Right cardiac atrium (tissue), 5 donors: Measurements from ENCODE around the gene PRKCA. TPM values are rescaled to one million over a fixed set of nuclear protein-coding genes. Genes with fewer than 3 reads are reported as not detected.

Experiments used
- ATAC-seq, 2 donors: fragments of 200-7000 bp; cut with Tn5 transposase; one replicate each; pipeline versions ENCODE4 v1.8.0 to v1.9.1; 2020; ENCODE audit warnings: moderate library complexity in 2 of 2, mild to moderate bottlenecking in 1 of 2
- DNase-seq, 3 donors: peaks; one replicate each; pipeline ENCODE4 v3.0.0-alpha.2; 2020
- H3K27ac ChIP-seq: one replicate; pipeline ENCODE4 v1.5.1; 2013; ENCODE audit warnings: mild to moderate bottlenecking, low read length, control low read depth, moderate library complexity
- H3K27me3 ChIP-seq: one replicate; pipeline ENCODE4 v1.6.1; 2013; ENCODE audit not compliant: control insufficient read depth, insufficient read depth
- H3K4me1 ChIP-seq: one replicate; pipeline ENCODE4 v1.6.1; 2013; ENCODE audit warnings: low read length; ENCODE audit not compliant: control insufficient read depth, insufficient read depth
- H3K4me3 ChIP-seq: one replicate; pipeline ENCODE4 v1.5.1; 2013; ENCODE audit warnings: low read length, control low read depth
- H3K9me3 ChIP-seq: one replicate; pipeline ENCODE4 v1.6.1; 2013; ENCODE audit warnings: low read length; ENCODE audit not compliant: control insufficient read depth
- WGBS: extraction: QIAGEN DNeasy Blood & Tissue Kit; methylation state at CpG from one replicate; pipeline ENCODE4 v1.1.7; 2013; 5-methylcytosine and 5-hydroxymethylcytosine counted together
- intact Hi-C, 4 donors: fragments of 100-400 bp; cut with DNase I; formaldehyde crosslinking; loops; one replicate each; pipeline versions ENCODE4 v1.11.0 to v1.14.0; 2022 to 2023
- polyA plus RNA-seq: library from polyadenylated mRNA; stranded (reverse); fragments of 200-250 nt; gene quantifications from one replicate; pipeline ENCODE4 v1.2.3, GENCODE V29; 2013
- total RNA-seq, 4 donors: library from RNA; stranded (reverse); fragmentation: NEBNext Ultra II Directional; extraction: Animal tissue kit (Norgen Biotek cat#: 25700); gene quantifications; one replicate each; pipeline ENCODE4 v1.2.1, GENCODE V29; 2021
- donor health status: healthy with polysubstance abuse.
- donor health status: DM: no; HTN: yes; CAD: no.
- donor health status: DM: no; HTN: no; CAD: no.
- donor health status: DM: no; HTN: yes; CAD: no; lungs with severe emphysema.
- donor health status: DM: yes; HTN: yes; CAD: no.

The PRKCA gene
- total and polyA plus RNA-seq, 5 donors = 2.2 to 8.0 (median 6.8) TPM

GRCh38 chr17:66417300-66417719 is 114.9 kb downstream of the PRKCA start:
- 87% methylated on average over 2 of the region's 2 CpGs for WGBS
- H3K4me1 ChIP-seq = no peaks in the 10 kb centered on the region
- no peaks in the 10 kb centered on the region for H3K9me3 ChIP-seq
- DNase-seq (no peak), ATAC-seq (no peak)
- intact Hi-C loops = no loop called here
- H3K27me3 ChIP-seq = no peaks in the 10 kb centered on the region
- H3K27ac ChIP-seq = no peak overlapping the region
- no peak overlapping the region for H3K4me3 ChIP-seq

- 65% methylated on average over 3 of the region's 3 CpGs for WGBS
- intact Hi-C loops = no loop called here
- no peak overlapping the region for H3K27ac ChIP-seq
- no peaks in the 10 kb centered on the region for H3K27me3 ChIP-seq
- H3K4me3 ChIP-seq = no peak overlapping the region
- ATAC-seq = no peak
- no peaks in the 10 kb centered on the region for H3K4me1 ChIP-seq
- no peak for DNase-seq
- no peaks in the 10 kb centered on the region for H3K9me3 ChIP-seq
Measured at GRCh38 chr17:66420961-66421371, 118.6 kb downstream of the PRKCA start.

GRCh38 chr17:66422186-66422585 is 119.8 kb downstream of the PRKCA start:
- Histone ChIP-seq H3K4me3 (no peak overlapping the region), H3K9me3 (no peaks in the 10 kb centered on the region), H3K27me3 (no peaks in the 10 kb centered on the region), H3K4me1 (no peaks in the 10 kb centered on the region), H3K27ac (no peak overlapping the region)
- DNase-seq = no peak
- intact Hi-C loops = no loop called here
- ATAC-seq = no peak
- WGBS = 89% methylated on average over 2 of the region's 2 CpGs

GRCh38 chr17:66423056-66423955 is 120.9 kb downstream of the PRKCA start:
- no peaks in the 10 kb centered on the region for H3K9me3 ChIP-seq
- 71% methylated on average over 10 of the region's 10 CpGs for WGBS
- H3K27me3 ChIP-seq = no peaks in the 10 kb centered on the region
- DNase-seq (no peak), ATAC-seq (no peak)
- intact Hi-C loops = no loop called here
- no peak overlapping the region for H3K27ac ChIP-seq
- no peaks in the 10 kb centered on the region for H3K4me1 ChIP-seq
- no peak overlapping the region for H3K4me3 ChIP-seq

GRCh38 chr17:66425756-66426396 is 123.5 kb downstream of the PRKCA start:
- no peak overlapping the region for H3K4me3 ChIP-seq
- H3K27ac ChIP-seq = no peak overlapping the region
- 90% methylated on average over 12 of the region's 12 CpGs for WGBS
- ATAC-seq (no peak), DNase-seq (no peak)
- H3K4me1 ChIP-seq = no peaks in the 10 kb centered on the region
- no peaks in the 10 kb centered on the region for H3K27me3 ChIP-seq
- intact Hi-C loops = no loop called here
- H3K9me3 ChIP-seq = no peaks in the 10 kb centered on the region

- intact Hi-C loops = no loop called here
- Histone ChIP-seq H3K27me3 (no peaks in the 10 kb centered on the region), H3K4me3 (no peak overlapping the region), H3K4me1 (no peaks in the 10 kb centered on the region), H3K9me3 (no peaks in the 10 kb centered on the region), H3K27ac (no peak overlapping the region)
- WGBS = 68% methylated on average over 6 of the region's 6 CpGs
- DNase-seq = no peak
- ATAC-seq = no peak
Measured at GRCh38 chr17:66426397-66427033, 124.1 kb downstream of the PRKCA start.

- intact Hi-C loops = no loop called here
- DNase-seq = no peak
- Histone ChIP-seq H3K4me3 (no peak overlapping the region), H3K4me1 (no peaks in the 10 kb centered on the region), H3K27me3 (no peaks in the 10 kb centered on the region), H3K27ac (no peak overlapping the region), H3K9me3 (no peaks in the 10 kb centered on the region)
- WGBS = 94% methylated on average over 3 of the region's 3 CpGs
- ATAC-seq = no peak
Measured at GRCh38 chr17:66427134-66427533, 124.7 kb downstream of the PRKCA start.

- no peak overlapping the region for H3K4me3 ChIP-seq
- no peaks in the 10 kb centered on the region for H3K4me1 ChIP-seq
- ATAC-seq (no peak), DNase-seq (no peak)
- intact Hi-C loops = no loop called here
- H3K27me3 ChIP-seq = no peaks in the 10 kb centered on the region
- no peaks in the 10 kb centered on the region for H3K9me3 ChIP-seq
- WGBS = 82% methylated on average over 1 of the region's 1 CpG
- no peak overlapping the region for H3K27ac ChIP-seq
Measured at GRCh38 chr17:66429680-66430079, 127.3 kb downstream of the PRKCA start.

GRCh38 chr17:66430846-66431795 is 128.7 kb downstream of the PRKCA start:
- H3K9me3 ChIP-seq = no peaks in the 10 kb centered on the region
- DNase-seq (no peak), ATAC-seq (peak in 1 of 2 donors; percentile 49)
- no peak overlapping the region for H3K4me3 ChIP-seq
- WGBS = 91% methylated on average over 8 of the region's 8 CpGs
- H3K4me1 ChIP-seq = no peaks in the 10 kb centered on the region
- intact Hi-C loops = no loop called here
- H3K27ac ChIP-seq = no peak overlapping the region
- no peaks in the 10 kb centered on the region for H3K27me3 ChIP-seq

GRCh38 chr17:66431910-66432309 is 129.5 kb downstream of the PRKCA start:
- no peaks in the 10 kb centered on the region for H3K4me1 ChIP-seq
- DNase-seq (no peak), ATAC-seq (no peak)
- H3K4me3 ChIP-seq = no peak overlapping the region
- intact Hi-C loops = no loop called here
- 83% methylated on average over 5 of the region's 5 CpGs for WGBS
- no peaks in the 10 kb centered on the region for H3K27me3 ChIP-seq
- no peak overlapping the region for H3K27ac ChIP-seq
- no peaks in the 10 kb centered on the region for H3K9me3 ChIP-seq
